Measurements from ENCODE around the gene CCZ1. TPM values are rescaled to one million over a fixed set of nuclear protein-coding genes. Genes with fewer than 3 reads are reported as not detected.
"Not testable (repeated sequence)": the region's sequence is repeated elsewhere in the genome, so short reads cannot be mapped to it uniquely, and the experiment has no call there.

CCZ1 gene
- total and polyA plus RNA-seq, 2 of the 8 experiments (the other 6 are each of a cell fraction or from before 2014, with no cell fraction given): 56.3 to 150 TPM

DNA sequence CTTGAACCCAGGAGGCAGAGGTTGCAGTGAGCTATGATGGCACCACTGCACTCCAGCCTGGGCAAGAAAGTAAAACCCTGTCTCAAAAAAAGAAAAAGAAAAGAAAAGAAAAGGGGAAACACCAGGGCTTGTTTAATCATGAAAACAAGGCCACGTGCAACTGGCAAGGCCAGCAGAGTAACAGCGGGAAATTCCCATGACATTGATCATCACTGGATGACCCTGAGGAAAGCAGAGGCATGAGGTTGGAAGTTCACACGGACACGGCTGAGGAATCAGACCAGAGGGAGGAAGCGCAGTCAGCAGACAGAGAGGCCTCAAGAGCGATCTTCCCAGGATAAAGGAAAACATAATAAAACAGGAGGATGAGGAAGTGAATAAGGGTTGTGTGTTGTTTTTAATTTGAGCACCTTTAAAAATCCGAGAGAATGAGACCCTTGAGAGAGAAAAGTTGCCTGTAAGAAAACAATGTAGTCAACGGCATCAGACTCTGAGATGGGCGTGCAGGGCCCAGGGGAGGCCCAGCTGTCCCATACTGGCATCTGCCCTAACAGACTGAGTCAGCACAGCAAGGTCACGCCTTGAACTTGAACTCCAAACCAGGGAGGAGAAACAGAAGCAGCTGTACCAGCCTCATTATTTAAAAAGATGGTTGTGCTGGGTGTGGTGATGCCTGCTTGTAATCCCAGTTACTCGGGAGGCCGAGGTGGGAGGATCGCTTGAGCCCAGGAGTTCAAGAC is 33.5 kb downstream of the CCZ1 start:
- H4K20me1 ChIP-seq (replicated peaks in 1 of 2; ENCODE audit: control insufficient read depth in 1 of 2, insufficient read depth in 2 of 2, low read length in 2 of 2); H3K27me3 ChIP-seq (replicated peaks in 1 of 4; ENCODE audit: control insufficient read depth in 3 of 4, extremely low read depth in 1 of 4, insufficient read depth in 3 of 4, low read length in 3 of 4); H2AK5ac ChIP-seq (ENCODE audit: low read depth, low read length); H4K8ac ChIP-seq (ENCODE audit: extremely low read depth, insufficient read depth, low read length); H2BK5ac ChIP-seq (ENCODE audit: low read depth, low read length); H2BK20ac ChIP-seq (ENCODE audit: low read length); H3K36me3 ChIP-seq (ENCODE audit: control insufficient read depth in 2 of 4, insufficient read depth in 4 of 4, low read length in 3 of 4); H3K9me3 ChIP-seq (ENCODE audit: insufficient read depth in 2 of 2, low read depth in 1 of 2, low read length in 1 of 2); H3K18ac ChIP-seq (ENCODE audit: extremely low read depth, low read length); H2BK120ac ChIP-seq (replicated peaks; ENCODE audit: low read depth, low read length); H3K9ac ChIP-seq (replicated peaks in 1 of 4; ENCODE audit: extremely low read depth in 1 of 4, low read depth in 3 of 4, low read length in 3 of 4); H2BK12ac ChIP-seq (ENCODE audit: low read depth, low read length); H4K5ac ChIP-seq (ENCODE audit: insufficient read length, low read depth, low read length); H2BK15ac ChIP-seq (ENCODE audit: low read length); H3K27ac ChIP-seq (ENCODE audit: low read depth, low read length); H3K23ac ChIP-seq (ENCODE audit: insufficient read length); H3K4me3 ChIP-seq (ENCODE audit: extremely low read depth in 1 of 4, insufficient read depth in 2 of 4, low read depth in 3 of 4, low read length in 4 of 4); H2AFZ ChIP-seq (ENCODE audit: low read length); H3K4me2 ChIP-seq (ENCODE audit: insufficient read depth in 1 of 2, low read depth in 2 of 2, low read length in 2 of 2); DNase-seq (ENCODE audit: low read depth in 1 of 2, low spot score in 2 of 2); H4K91ac ChIP-seq (replicated peaks; ENCODE audit: insufficient read length, low read length); H3K23me2 ChIP-seq (ENCODE audit: low read depth, low read length); H3K79me2 ChIP-seq (ENCODE audit: control insufficient read depth in 1 of 2, insufficient read depth in 2 of 2, low read length in 2 of 2); H3K4ac ChIP-seq (replicated peaks; ENCODE audit: insufficient read length, low read depth, low read length); H3K56ac ChIP-seq (replicated peaks; ENCODE audit: insufficient read length, low read depth, low read length); POLR2A ChIA-PET (ENCODE audit: partially characterized antibody); H3K14ac ChIP-seq (ENCODE audit: insufficient read length); H3K79me1 ChIP-seq (ENCODE audit: low read depth, low read length); CTCF ChIA-PET (ENCODE audit: partially characterized antibody); FAIRE-seq; H3K4me1 ChIP-seq (replicated peaks in 1 of 4; ENCODE audit: control insufficient read depth in 3 of 4, insufficient read depth in 4 of 4, low read length in 3 of 4): not testable (repeated sequence)
- WGBS, 2 experiments (ENCODE audit: extremely low coverage in 1 of 2, insufficient coverage in 1 of 2, insufficient read length in 1 of 2, insufficient replicate concordance in 2 of 2, low coverage in 1 of 2, low lambda C conversion rate in 2 of 2, missing lambda C conversion rate in 1 of 2): 80% methylated on average over 3 of the region's 13 CpGs; no CpG with 5 or more reads in 1 of the 2 experiments

DNA sequence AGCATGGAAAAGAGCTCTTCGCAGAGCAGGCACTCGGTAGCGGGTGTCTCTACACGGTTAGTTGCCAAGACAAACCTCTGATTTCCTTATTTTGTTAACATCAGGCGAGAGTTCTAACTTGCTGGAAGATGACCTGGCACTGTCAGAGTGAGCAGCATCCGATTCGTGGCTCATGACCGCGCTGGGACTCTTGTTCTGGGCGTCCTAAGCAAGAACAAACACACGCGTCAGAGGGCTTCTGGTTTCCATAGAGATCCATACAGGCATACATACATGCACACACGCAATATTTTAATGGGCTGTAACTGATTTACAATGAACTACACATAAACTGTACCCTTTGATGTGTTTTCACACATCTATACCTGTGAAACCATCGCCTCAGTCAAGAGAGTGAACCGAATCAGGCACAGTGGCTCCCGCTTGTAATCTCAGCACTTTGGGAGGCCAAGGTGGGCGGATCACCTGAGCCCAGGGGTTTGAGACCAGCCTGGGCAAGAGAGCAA is 36.5 kb downstream of the CCZ1 start:
- H2BK120ac ChIP-seq (replicated peaks; ENCODE audit: low read depth, low read length); H3K4ac ChIP-seq (replicated peaks; ENCODE audit: insufficient read length, low read depth, low read length); H2BK15ac ChIP-seq (ENCODE audit: low read length); H3K23ac ChIP-seq (ENCODE audit: insufficient read length); DNase-seq (ENCODE audit: low read depth in 1 of 2, low spot score in 2 of 2); H3K18ac ChIP-seq (ENCODE audit: extremely low read depth, low read length); H3K4me3 ChIP-seq (ENCODE audit: extremely low read depth in 1 of 4, insufficient read depth in 2 of 4, low read depth in 3 of 4, low read length in 4 of 4); H2BK5ac ChIP-seq (ENCODE audit: low read depth, low read length); H3K56ac ChIP-seq (replicated peaks; ENCODE audit: insufficient read length, low read depth, low read length); H3K36me3 ChIP-seq (ENCODE audit: control insufficient read depth in 2 of 4, insufficient read depth in 4 of 4, low read length in 3 of 4); H2AK5ac ChIP-seq (ENCODE audit: low read depth, low read length); H4K8ac ChIP-seq (ENCODE audit: extremely low read depth, insufficient read depth, low read length); POLR2A ChIA-PET (ENCODE audit: partially characterized antibody); H3K79me1 ChIP-seq (ENCODE audit: low read depth, low read length); H3K9ac ChIP-seq (replicated peaks in 1 of 4; ENCODE audit: extremely low read depth in 1 of 4, low read depth in 3 of 4, low read length in 3 of 4); H3K14ac ChIP-seq (ENCODE audit: insufficient read length); H3K9me3 ChIP-seq (ENCODE audit: insufficient read depth in 2 of 2, low read depth in 1 of 2, low read length in 1 of 2); H4K20me1 ChIP-seq (replicated peaks in 1 of 2; ENCODE audit: control insufficient read depth in 1 of 2, insufficient read depth in 2 of 2, low read length in 2 of 2); CTCF ChIA-PET (ENCODE audit: partially characterized antibody); H2BK20ac ChIP-seq (ENCODE audit: low read length); H3K4me2 ChIP-seq (ENCODE audit: insufficient read depth in 1 of 2, low read depth in 2 of 2, low read length in 2 of 2); H2AFZ ChIP-seq (ENCODE audit: low read length); H3K27me3 ChIP-seq (replicated peaks in 1 of 4; ENCODE audit: control insufficient read depth in 3 of 4, extremely low read depth in 1 of 4, insufficient read depth in 3 of 4, low read length in 3 of 4); H2BK12ac ChIP-seq (ENCODE audit: low read depth, low read length); FAIRE-seq; H3K27ac ChIP-seq (ENCODE audit: low read depth, low read length); H3K23me2 ChIP-seq (ENCODE audit: low read depth, low read length); H4K5ac ChIP-seq (ENCODE audit: insufficient read length, low read depth, low read length); H3K79me2 ChIP-seq (ENCODE audit: control insufficient read depth in 1 of 2, insufficient read depth in 2 of 2, low read length in 2 of 2); H3K4me1 ChIP-seq (replicated peaks in 1 of 4; ENCODE audit: control insufficient read depth in 3 of 4, insufficient read depth in 4 of 4, low read length in 3 of 4); H4K91ac ChIP-seq (replicated peaks; ENCODE audit: insufficient read length, low read length): not testable (repeated sequence)
- no CpG with 5 or more reads among the region's 17 CpGs for WGBS, 2 experiments (ENCODE audit: extremely low coverage in 1 of 2, insufficient coverage in 1 of 2, insufficient read length in 1 of 2, insufficient replicate concordance in 2 of 2, low coverage in 1 of 2, low lambda C conversion rate in 2 of 2, missing lambda C conversion rate in 1 of 2)

All from H1 (cell line).